HUES48 (cell line): Measurements from ENCODE around the gene CFAP410.
"Not testable (repeated sequence)": the region's sequence is repeated elsewhere in the genome, so short reads cannot be mapped to it uniquely, and the experiment has no call there.

Source experiments
- H3K27ac ChIP-seq: one replicate; pipeline ENCODE4 v1.7.0; 2013; ENCODE audit warnings: low read depth, low read length, inconsistent platforms
- H3K27me3 ChIP-seq: 2 replicates; pipeline ENCODE4 v1.6.1; 2013; ENCODE audit warnings: mild to moderate bottlenecking, low read length; ENCODE audit not compliant: control insufficient read depth, insufficient read depth
- H3K36me3 ChIP-seq: 2 replicates; pipeline ENCODE4 v1.6.1; 2013; ENCODE audit warnings: low read length; ENCODE audit not compliant: control insufficient read depth, insufficient read depth
- H3K4me1 ChIP-seq: 2 replicates; pipeline ENCODE4 v1.6.1; 2013; ENCODE audit warnings: mild to moderate bottlenecking, low read length; ENCODE audit not compliant: control insufficient read depth, insufficient read depth
- H3K4me3 ChIP-seq: 2 replicates; pipeline ENCODE4 v1.5.1; 2013; ENCODE audit warnings: mild to moderate bottlenecking, low read depth, low read length
- H3K9ac ChIP-seq: 2 replicates; pipeline ENCODE4 v1.6.1; 2013; ENCODE audit warnings: mild to moderate bottlenecking, low read depth, low read length, moderate library complexity
- H3K9me3 ChIP-seq: 2 replicates; pipeline ENCODE4 v1.6.1; 2013; ENCODE audit warnings: low read length; ENCODE audit not compliant: control insufficient read depth, insufficient read depth

The CFAP410 gene

DNA sequence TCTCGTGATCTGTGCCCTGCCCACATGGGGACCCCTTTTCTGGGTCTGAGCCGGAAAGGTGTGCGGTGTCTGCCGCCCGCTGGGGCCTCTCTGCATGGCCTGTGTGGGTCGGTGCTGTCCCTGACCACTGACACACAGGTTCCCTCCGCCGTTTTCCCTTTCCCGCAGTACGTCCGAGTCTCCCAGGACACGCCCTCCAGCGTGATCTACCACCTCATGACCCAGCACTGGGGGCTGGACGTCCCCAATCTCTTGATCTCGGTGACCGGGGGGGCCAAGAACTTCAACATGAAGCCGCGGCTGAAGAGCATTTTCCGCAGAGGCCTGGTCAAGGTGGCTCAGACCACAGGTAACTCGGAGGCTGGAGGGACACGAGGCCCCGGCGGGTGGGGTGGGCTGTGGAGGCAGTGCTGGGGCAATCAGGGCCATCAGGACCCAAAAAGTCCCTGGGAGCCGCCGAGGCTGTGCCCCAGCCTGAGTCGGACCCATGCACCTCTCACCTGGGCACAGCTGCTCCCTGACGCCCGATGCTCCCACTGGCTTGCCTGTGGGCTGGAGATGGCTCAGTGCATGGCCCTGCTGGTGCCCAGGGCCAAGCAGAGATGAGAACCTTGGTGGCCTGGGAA, 27.5 kb upstream of the CFAP410 start:
- Histone ChIP-seq H3K9me3 (no peaks in the 10 kb centered on the region), H3K9ac (no peak overlapping the region), H3K27ac (no peak overlapping the region), H3K4me3 (no peak overlapping the region), H3K4me1 (peaks cover 3% of the 10 kb centered on the region; the same call in 1 of the 2 replicates), H3K27me3 (peaks cover 10% of the 10 kb centered on the region), H3K36me3 (no peaks in the 10 kb centered on the region)

GRCh38 chr21:44365967-44366585, 26.9 kb upstream of the CFAP410 start:
- Histone ChIP-seq H3K27ac (no peak overlapping the region), H3K27me3 (peaks cover 10% of the 10 kb centered on the region), H3K4me3 (no peak overlapping the region), H3K36me3 (no peaks in the 10 kb centered on the region), H3K9me3 (no peaks in the 10 kb centered on the region), H3K9ac (no peak overlapping the region), H3K4me1 (peaks cover 3% of the 10 kb centered on the region; the same call in 1 of the 2 replicates)

GRCh38 chr21:44365251-44365966, 26.2 kb upstream of the CFAP410 start:
- Histone ChIP-seq H3K36me3 (no peaks in the 10 kb centered on the region), H3K9me3 (no peaks in the 10 kb centered on the region), H3K27me3 (peaks cover 4% of the 10 kb centered on the region), H3K4me3 (no peak overlapping the region), H3K9ac (no peak overlapping the region), H3K27ac (no peak overlapping the region), H3K4me1 (peaks cover 3% of the 10 kb centered on the region; the same call in 1 of the 2 replicates)

- H3K27me3 ChIP-seq = no peaks in the 10 kb centered on the region; the same call in 1 of the 2 replicates
- H3K9me3 ChIP-seq = no peaks in the 10 kb centered on the region
- H3K4me3 ChIP-seq = no peak overlapping the region
- H3K9ac ChIP-seq = no peak overlapping the region
- no peaks in the 10 kb centered on the region for H3K4me1 ChIP-seq
- no peaks in the 10 kb centered on the region for H3K36me3 ChIP-seq
- no peak overlapping the region for H3K27ac ChIP-seq
Measured at GRCh38 chr21:44364151-44365053, 25.2 kb upstream of the CFAP410 start.

DNA sequence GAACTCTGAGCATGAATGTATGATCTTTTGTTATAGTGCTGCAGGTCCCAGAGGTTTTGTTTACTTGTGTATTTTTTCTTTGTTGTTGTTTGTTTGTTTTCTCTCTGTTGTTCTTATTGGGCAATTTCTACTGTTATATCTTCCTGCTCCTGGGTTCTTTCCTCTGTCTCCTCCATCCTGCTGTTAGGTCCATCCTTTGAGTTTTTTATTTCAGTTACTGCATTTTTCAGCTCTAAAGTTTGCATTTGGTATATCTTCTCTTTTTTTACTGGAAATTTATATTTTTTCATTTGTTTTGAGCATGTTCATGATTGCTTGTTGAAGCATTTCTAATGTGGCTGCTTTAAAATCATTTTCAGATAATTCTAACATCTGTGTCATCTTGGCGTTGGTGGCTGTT, 24.1 kb upstream of the CFAP410 start:
- H3K36me3 ChIP-seq = no peaks in the 10 kb centered on the region

GRCh38 chr21:44361903-44362302, 22.7 kb upstream of the CFAP410 start:
- H3K4me1 ChIP-seq, H3K4me3 ChIP-seq, H3K9ac ChIP-seq, H3K27me3 ChIP-seq, H3K9me3 ChIP-seq, H3K36me3 ChIP-seq, H3K27ac ChIP-seq: not testable (repeated sequence)

More for the DNA sequence above, 24.1 kb upstream of the CFAP410 start:
- Histone ChIP-seq H3K4me3 (no peak overlapping the region), H3K9me3 (no peaks in the 10 kb centered on the region), H3K9ac (no peak overlapping the region), H3K4me1 (no peaks in the 10 kb centered on the region), H3K27me3 (no peaks in the 10 kb centered on the region), H3K27ac (no peak overlapping the region)

- no peaks in the 10 kb centered on the region for H3K36me3 ChIP-seq
- H3K9ac ChIP-seq = no peak overlapping the region
- H3K27me3 ChIP-seq = no peaks in the 10 kb centered on the region
- no peaks in the 10 kb centered on the region for H3K9me3 ChIP-seq
- no peak overlapping the region for H3K27ac ChIP-seq
- no peaks in the 10 kb centered on the region for H3K4me1 ChIP-seq
- no peak overlapping the region for H3K4me3 ChIP-seq
Measured at GRCh38 chr21:44360159-44360558, 21.0 kb upstream of the CFAP410 start.

GRCh38 chr21:44359396-44359795, 20.2 kb upstream of the CFAP410 start:
- Histone ChIP-seq H3K9ac (no peak overlapping the region), H3K9me3 (no peaks in the 10 kb centered on the region), H3K36me3 (no peaks in the 10 kb centered on the region), H3K4me1 (no peaks in the 10 kb centered on the region), H3K27me3 (no peaks in the 10 kb centered on the region), H3K4me3 (no peak overlapping the region), H3K27ac (no peak overlapping the region)

DNA sequence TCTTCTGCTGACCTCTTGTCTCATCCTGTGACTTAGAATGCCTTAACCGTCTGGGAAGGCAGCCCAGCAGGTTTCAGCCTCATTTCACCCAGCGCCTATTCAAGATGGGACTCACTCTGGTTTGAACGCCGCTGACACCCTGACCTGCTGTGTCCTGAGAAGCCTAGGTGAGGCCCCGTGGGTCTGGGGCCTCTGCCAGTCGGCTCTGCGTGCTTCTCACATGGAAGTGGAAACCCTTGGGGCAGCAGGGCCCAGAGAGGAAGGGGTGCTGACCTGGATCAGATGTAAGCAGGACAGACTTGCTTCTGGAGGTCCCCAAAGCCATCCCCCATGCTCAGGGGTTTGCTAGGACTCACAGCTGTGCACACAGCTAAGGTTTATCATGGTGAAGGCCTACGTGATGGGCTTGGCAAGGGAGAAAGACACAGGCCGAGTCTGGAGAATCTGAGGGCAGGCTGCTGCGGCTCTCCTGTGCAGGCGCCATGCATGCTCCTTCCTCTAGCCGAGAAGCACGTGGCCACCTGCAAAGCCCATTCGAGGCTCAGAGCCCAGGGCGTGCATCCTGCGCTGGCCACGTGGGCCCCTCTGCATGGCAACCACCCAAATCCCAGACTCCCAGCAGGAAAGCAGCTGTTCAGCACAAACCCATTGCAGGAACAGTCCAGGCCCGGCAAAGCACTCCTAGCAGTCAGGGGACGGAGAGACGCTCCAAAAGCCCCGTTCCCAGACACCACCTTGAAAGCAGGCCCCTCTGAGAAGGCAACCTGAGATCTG, 18.1 kb upstream of the CFAP410 start:
- Histone ChIP-seq H3K27me3 (no peaks in the 10 kb centered on the region), H3K9ac (no peak overlapping the region), H3K9me3 (no peaks in the 10 kb centered on the region), H3K27ac (no peak overlapping the region), H3K4me1 (no peaks in the 10 kb centered on the region), H3K4me3 (no peak overlapping the region), H3K36me3 (no peaks in the 10 kb centered on the region)

DNA sequence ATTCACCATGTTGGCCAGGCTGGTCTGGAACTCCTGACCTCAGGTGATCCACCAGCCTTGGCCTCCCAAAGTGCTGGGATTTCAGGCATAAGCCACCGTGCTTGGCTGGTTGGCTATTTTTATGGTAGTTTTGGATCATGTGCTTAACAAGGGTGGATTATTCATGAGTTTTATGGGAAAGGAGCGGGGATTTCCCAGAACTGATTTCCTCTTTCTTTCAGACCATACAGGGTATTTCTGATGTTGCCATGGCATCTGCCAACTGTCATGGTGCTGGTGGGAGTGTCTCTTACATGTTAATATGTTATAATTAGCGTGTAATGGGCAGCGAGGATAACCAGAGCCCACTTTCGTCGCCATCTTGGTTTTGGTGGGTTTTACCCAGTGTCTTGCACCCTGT, 17.4 kb upstream of the CFAP410 start:
- Histone ChIP-seq H3K4me3 (no peak overlapping the region), H3K27ac (no peak overlapping the region), H3K9ac (no peak overlapping the region)

More for the DNA sequence above, 17.4 kb upstream of the CFAP410 start:
- no peaks in the 10 kb centered on the region for H3K9me3 ChIP-seq
- no peaks in the 10 kb centered on the region for H3K27me3 ChIP-seq
- no peaks in the 10 kb centered on the region for H3K4me1 ChIP-seq
- H3K36me3 ChIP-seq = no peaks in the 10 kb centered on the region
